Neural progenitor cell (in vitro differentiated cells): ENCODE results near the gene COX17. TPM values are rescaled to one million over a fixed set of nuclear protein-coding genes. Genes with fewer than 3 reads are reported as not detected.

Experiments used
- DNase-seq: peaks from one replicate; pipeline ENCODE4 v3.0.0-alpha.2; 2016; ENCODE audit warnings: low spot score
- H2AFZ ChIP-seq: fragments of 200-600 bp; sonication (generic); replicated peaks from 2 replicates; pipeline ENCODE4 v1.6.1; 2016; ENCODE audit warnings: antibody characterized with exemption
- H3F3A ChIP-seq: fragments of 200-600 bp; sonication (generic); 2 replicates; pipeline ENCODE4 v1.6.1; 2016; ENCODE audit warnings: antibody characterized with exemption, low read depth
- H3K27ac ChIP-seq: fragments of 200-600 bp; sonication (generic); 2 replicates; pipeline ENCODE4 v1.5.1; 2016; ENCODE audit warnings: mild to moderate bottlenecking
- H3K27me3 ChIP-seq: fragments of 200-600 bp; sonication (generic); 2 replicates; pipeline ENCODE4 v1.6.1; 2016; ENCODE audit warnings: mild to moderate bottlenecking, moderate library complexity
- H3K36me3 ChIP-seq: fragments of 200-600 bp; sonication (generic); 2 replicates; pipeline ENCODE4 v1.5.1; 2016
- H3K4me1 ChIP-seq: fragments of 200-600 bp; sonication (generic); 2 replicates; pipeline ENCODE4 v1.6.1; 2016; ENCODE audit warnings: mixed run types
- H3K4me2 ChIP-seq: fragments of 200-600 bp; sonication (generic); 2 replicates; pipeline ENCODE4 v1.6.1; 2016
- H3K4me3 ChIP-seq: fragments of 200-600 bp; sonication (generic); 2 replicates; pipeline ENCODE4 v1.5.1; 2016
- H3K79me2 ChIP-seq: fragments of 200-600 bp; sonication (generic); 2 replicates; pipeline ENCODE4 v1.6.1; 2016; ENCODE audit warnings: low read depth
- H3K9ac ChIP-seq: fragments of 200-600 bp; sonication (generic); 2 replicates; pipeline ENCODE4 v1.6.1; 2016
- H3K9me3 ChIP-seq: fragments of 200-600 bp; sonication (generic); 2 replicates; pipeline ENCODE4 v1.5.1; 2016; ENCODE audit warnings: low read depth
- H4K20me1 ChIP-seq: fragments of 200-600 bp; sonication (generic); 2 replicates; pipeline ENCODE4 v1.6.1; 2016; ENCODE audit warnings: low read depth
- H3K27ac Mint-ChIP-seq: 3 replicates; pipeline ENCODE4 v1.8.0; 2021; ENCODE audit warnings: mixed read lengths
- H3K27me3 Mint-ChIP-seq: 2 replicates; pipeline ENCODE4 v1.8.0; 2022; ENCODE audit warnings: low read depth, mild to moderate bottlenecking, inconsistent platforms, moderate library complexity, mixed read lengths; ENCODE audit not compliant: insufficient read depth
- H3K36me3 Mint-ChIP-seq: 3 replicates; pipeline ENCODE4 v1.8.0; 2021; ENCODE audit warnings: mixed read lengths
- H3K4me1 Mint-ChIP-seq: 3 replicates; pipeline ENCODE4 v1.8.0; 2021; ENCODE audit warnings: mixed read lengths
- H3K4me3 Mint-ChIP-seq: 3 replicates; pipeline ENCODE4 v1.8.0; 2021; ENCODE audit warnings: mild to moderate bottlenecking, moderate library complexity, mixed read lengths
- H3K9me3 Mint-ChIP-seq: 3 replicates; pipeline ENCODE4 v1.8.0; 2020; ENCODE audit warnings: mixed read lengths
- EZH2 ChIP-seq: fragments of 200-600 bp; sonication (generic); IDR thresholded peaks from 2 replicates; pipeline ENCODE4 v1.6.1; 2017; ENCODE audit warnings: antibody characterized with exemption, mild to moderate bottlenecking, moderate library complexity
- EZH2phosphoT487 ChIP-seq: fragments of 200-600 bp; sonication (generic); IDR thresholded peaks from 2 replicates; pipeline ENCODE4 v1.6.1; 2017; ENCODE audit warnings: antibody characterized with exemption
- total RNA-seq: library from RNA; depleted of rRNA; stranded (reverse); fragments of >200 nt; gene quantifications from 2 replicates; pipeline ENCODE4 v1.2.3, GENCODE V29; 2015; ENCODE audit warnings: low replicate concordance
- TF ChIP-seq, protein P1 (sequence below): fragments of 200-600 bp; sonication (generic); IDR thresholded peaks from 2 replicates; pipeline ENCODE4 v1.5.1; 2017; ENCODE audit warnings: antibody characterized with exemption, mild to moderate bottlenecking

The COX17 gene
- total RNA-seq, 1 donor from 2014 or later: 20.9 TPM

DNA sequence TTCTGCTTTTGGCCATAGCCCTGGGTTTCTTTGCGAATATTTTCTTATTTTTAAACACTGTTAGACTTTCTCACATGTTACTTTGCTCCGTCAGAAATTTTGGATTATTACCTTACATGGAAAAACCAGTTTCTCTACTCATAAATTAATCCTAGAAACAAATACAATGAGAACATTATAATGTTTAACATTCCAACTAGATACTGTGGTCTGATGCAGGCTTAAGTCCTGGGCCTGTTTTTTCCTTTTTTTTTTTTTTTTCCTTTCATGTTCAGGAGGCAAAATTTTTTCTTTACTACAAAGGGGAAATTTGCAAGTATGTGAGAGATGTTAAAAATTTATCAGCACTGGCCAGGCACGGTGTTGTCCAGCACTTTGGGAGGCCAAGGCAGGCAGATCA, 45.7 kb downstream of the COX17 start:
- Histone ChIP-seq H2AFZ (no peak overlapping the region), H3K4me2 (no peak overlapping the region), H3K9ac (no peak overlapping the region), H3K9me3 (no peaks in the 10 kb centered on the region), H4K20me1 (no peaks in the 10 kb centered on the region), H3K27ac (no peak overlapping the region), H3K79me2 (no peaks in the 10 kb centered on the region), H3K4me1 (peaks cover 12% of the 10 kb centered on the region), H3K36me3 (no peaks in the 10 kb centered on the region), H3K27me3 (no peaks in the 10 kb centered on the region), H3K4me3 (no peak overlapping the region), H3F3A (no peaks in the 10 kb centered on the region)
- Mint-ChIP-seq H3K9me3 (no peaks in the 10 kb centered on the region), H3K4me3 (no peak overlapping the region), H3K27ac (no peak overlapping the region), H3K27me3 (peaks cover 2% of the 10 kb centered on the region), H3K4me1 (peaks cover 6% of the 10 kb centered on the region), H3K36me3 (no peaks in the 10 kb centered on the region)
- DNase-seq: no peak
- TF ChIP-seq EZH2 (no peak), EZH2phosphoT487 (no peak)
- TF ChIP-seq, protein P1, sequence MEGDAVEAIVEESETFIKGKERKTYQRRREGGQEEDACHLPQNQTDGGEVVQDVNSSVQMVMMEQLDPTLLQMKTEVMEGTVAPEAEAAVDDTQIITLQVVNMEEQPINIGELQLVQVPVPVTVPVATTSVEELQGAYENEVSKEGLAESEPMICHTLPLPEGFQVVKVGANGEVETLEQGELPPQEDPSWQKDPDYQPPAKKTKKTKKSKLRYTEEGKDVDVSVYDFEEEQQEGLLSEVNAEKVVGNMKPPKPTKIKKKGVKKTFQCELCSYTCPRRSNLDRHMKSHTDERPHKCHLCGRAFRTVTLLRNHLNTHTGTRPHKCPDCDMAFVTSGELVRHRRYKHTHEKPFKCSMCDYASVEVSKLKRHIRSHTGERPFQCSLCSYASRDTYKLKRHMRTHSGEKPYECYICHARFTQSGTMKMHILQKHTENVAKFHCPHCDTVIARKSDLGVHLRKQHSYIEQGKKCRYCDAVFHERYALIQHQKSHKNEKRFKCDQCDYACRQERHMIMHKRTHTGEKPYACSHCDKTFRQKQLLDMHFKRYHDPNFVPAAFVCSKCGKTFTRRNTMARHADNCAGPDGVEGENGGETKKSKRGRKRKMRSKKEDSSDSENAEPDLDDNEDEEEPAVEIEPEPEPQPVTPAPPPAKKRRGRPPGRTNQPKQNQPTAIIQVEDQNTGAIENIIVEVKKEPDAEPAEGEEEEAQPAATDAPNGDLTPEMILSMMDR: no peak

DNA sequence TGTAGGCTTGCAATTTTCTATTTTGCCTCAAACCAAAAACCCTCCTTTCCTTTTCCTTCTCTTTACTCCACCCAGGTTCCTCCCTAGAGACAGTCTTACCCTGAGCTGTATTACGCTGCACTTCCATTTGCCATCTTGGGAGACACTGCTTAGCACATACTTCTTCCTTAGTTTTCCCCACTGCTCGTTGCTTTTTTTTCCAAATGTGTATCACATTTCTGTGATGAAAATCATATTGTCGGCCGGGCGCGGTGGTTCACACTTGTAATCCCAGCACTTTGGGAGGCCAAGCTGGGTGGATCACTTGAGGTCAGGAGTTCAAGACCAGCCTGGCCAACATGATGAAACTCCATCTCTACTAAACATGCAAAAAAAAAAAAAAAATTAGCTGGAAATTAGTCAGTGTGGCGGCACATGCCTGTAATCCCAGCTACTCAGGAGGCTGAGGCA, 46.3 kb downstream of the COX17 start:
- Mint-ChIP-seq H3K36me3 (no peaks in the 10 kb centered on the region), H3K27me3 (peaks cover 2% of the 10 kb centered on the region), H3K4me1 (peaks cover 11% of the 10 kb centered on the region), H3K4me3 (no peak overlapping the region), H3K9me3 (no peaks in the 10 kb centered on the region), H3K27ac (no peak overlapping the region)
- peaks cover 17% of the 10 kb centered on the region for H3K4me1 ChIP-seq
- H3K9ac ChIP-seq: no peak overlapping the region
- H3K4me3 ChIP-seq: no peak overlapping the region
- TF ChIP-seq EZH2 (no peak), EZH2phosphoT487 (no peak)
- TF ChIP-seq, protein P1: no peak
- no peak for DNase-seq
- peaks cover 4% of the 10 kb centered on the region for H3F3A ChIP-seq
- H3K9me3 ChIP-seq: no peaks in the 10 kb centered on the region
- no peaks in the 10 kb centered on the region for H3K36me3 ChIP-seq
- H4K20me1 ChIP-seq: no peaks in the 10 kb centered on the region
- no peak overlapping the region for H3K4me2 ChIP-seq
- no peaks in the 10 kb centered on the region for H3K27me3 ChIP-seq
- no peaks in the 10 kb centered on the region for H3K79me2 ChIP-seq
- no peak overlapping the region for H3K27ac ChIP-seq
- H2AFZ ChIP-seq: no peak overlapping the region

DNA sequence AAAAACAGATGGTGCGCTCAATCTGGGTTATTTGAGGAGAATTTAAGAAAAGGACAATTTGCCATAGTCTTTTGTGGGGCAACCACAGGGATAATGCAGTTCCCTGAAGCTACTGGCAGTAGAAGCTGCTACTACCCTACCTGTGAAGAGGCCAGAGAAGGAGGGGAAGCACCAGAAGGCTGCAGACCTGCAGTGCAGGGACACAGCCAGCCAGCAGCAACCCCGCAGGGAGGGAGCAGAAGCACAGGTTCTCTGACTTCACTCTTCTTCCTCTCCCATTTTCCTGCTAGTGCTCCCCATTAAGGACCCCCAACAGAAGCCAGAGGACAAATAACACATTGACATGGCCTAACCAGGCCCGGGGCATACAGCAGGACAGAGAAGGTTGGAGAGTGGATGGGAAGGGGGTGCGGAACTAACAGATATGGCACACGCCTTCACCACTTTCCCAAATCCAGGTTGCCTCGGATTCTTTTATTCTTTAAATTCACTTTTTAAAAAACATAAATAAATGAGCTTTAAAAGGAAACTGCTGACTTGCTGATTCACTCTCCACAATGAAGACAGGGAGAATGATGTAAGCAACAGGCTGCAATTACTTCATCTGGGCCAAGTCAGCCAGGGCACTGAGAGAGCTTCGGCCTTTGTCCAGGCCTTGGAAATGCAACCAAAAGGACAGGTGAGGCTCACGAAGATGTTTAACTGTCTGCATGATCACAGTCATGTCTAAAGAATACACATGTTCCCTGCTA, 46.9 kb downstream of the COX17 start:
- Histone ChIP-seq H3F3A (peaks cover 7% of the 10 kb centered on the region), H3K4me1 (peaks cover 22% of the 10 kb centered on the region), H3K27me3 (no peaks in the 10 kb centered on the region), H3K79me2 (no peaks in the 10 kb centered on the region), H2AFZ (peak overlapping the region; percentile 31), H3K9me3 (no peaks in the 10 kb centered on the region), H4K20me1 (no peaks in the 10 kb centered on the region), H3K9ac (no peak overlapping the region), H3K36me3 (no peaks in the 10 kb centered on the region), H3K4me2 (no peak overlapping the region), H3K27ac (no peak overlapping the region), H3K4me3 (no peak overlapping the region)
- no peaks in the 10 kb centered on the region for H3K36me3 Mint-ChIP-seq
- no peak overlapping the region for H3K4me3 Mint-ChIP-seq
- peaks cover 2% of the 10 kb centered on the region for H3K27me3 Mint-ChIP-seq
- peaks cover 17% of the 10 kb centered on the region for H3K4me1 Mint-ChIP-seq
- no peaks in the 10 kb centered on the region for H3K9me3 Mint-ChIP-seq
- H3K27ac Mint-ChIP-seq: no peak overlapping the region
- TF ChIP-seq EZH2phosphoT487 (no peak), EZH2 (no peak)
- TF ChIP-seq, protein P1: no peak
- DNase-seq: no peak
